Prostate gland (tissue), 2 donors: ENCODE measurements around the gene FMN1.

Experiments used
- POLR2A ChIP-seq: fragments of 450-650 bp; IDR thresholded peaks from one replicate; pipeline ENCODE4 v1.6.1; 2016; ENCODE audit warnings: antibody characterized with exemption, mild to moderate bottlenecking
- TF ChIP-seq, protein P1 (sequence below), 4 experiments: fragments of 200-600 bp in 2 of 4; fragments of 450-650 bp in 2 of 4; sonication (generic) in 2 of 4; IDR thresholded peaks; 1 replicate in 3 of 4; 2 replicates in 1 of 4; pipeline ENCODE4 v1.5.1; 2016 to 2019; ENCODE audit warnings: antibody characterized with exemption in 4 of 4, mild to moderate bottlenecking in 2 of 4, moderate library complexity in 2 of 4

DNA sequence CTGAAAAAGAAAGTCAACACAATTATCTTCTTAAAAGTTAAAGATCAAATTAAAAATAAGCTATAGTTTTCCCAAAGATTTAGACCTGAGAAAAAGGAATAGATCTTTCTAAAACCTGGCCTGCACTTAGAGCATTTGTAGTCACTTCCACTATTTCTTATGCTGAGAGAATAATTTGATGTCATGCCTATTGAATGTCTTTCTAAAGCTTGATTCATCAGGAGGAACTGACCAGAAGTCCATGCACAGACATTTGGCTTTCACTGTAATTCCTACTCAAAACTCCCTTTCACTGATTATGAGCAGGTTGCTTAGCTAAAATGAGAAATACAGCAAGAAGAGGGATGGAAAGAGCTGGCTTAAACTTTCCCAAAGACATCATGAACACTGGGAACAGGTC, 472.4 kb downstream of the FMN1 start:
- TF ChIP-seq, protein P1, sequence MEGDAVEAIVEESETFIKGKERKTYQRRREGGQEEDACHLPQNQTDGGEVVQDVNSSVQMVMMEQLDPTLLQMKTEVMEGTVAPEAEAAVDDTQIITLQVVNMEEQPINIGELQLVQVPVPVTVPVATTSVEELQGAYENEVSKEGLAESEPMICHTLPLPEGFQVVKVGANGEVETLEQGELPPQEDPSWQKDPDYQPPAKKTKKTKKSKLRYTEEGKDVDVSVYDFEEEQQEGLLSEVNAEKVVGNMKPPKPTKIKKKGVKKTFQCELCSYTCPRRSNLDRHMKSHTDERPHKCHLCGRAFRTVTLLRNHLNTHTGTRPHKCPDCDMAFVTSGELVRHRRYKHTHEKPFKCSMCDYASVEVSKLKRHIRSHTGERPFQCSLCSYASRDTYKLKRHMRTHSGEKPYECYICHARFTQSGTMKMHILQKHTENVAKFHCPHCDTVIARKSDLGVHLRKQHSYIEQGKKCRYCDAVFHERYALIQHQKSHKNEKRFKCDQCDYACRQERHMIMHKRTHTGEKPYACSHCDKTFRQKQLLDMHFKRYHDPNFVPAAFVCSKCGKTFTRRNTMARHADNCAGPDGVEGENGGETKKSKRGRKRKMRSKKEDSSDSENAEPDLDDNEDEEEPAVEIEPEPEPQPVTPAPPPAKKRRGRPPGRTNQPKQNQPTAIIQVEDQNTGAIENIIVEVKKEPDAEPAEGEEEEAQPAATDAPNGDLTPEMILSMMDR (IDR thresholded peaks at IDR 0.05): no peak
- no peak for TF ChIP-seq POLR2A
